ENCODE results near the gene TRPV2. TPM values are rescaled to one million over a fixed set of nuclear protein-coding genes. Genes with fewer than 3 reads are reported as not detected.

TRPV2 gene
- total and polyA plus RNA-seq, 2 experiments from 2014 or later, result 1.7 to 3.2 TPM

DNA sequence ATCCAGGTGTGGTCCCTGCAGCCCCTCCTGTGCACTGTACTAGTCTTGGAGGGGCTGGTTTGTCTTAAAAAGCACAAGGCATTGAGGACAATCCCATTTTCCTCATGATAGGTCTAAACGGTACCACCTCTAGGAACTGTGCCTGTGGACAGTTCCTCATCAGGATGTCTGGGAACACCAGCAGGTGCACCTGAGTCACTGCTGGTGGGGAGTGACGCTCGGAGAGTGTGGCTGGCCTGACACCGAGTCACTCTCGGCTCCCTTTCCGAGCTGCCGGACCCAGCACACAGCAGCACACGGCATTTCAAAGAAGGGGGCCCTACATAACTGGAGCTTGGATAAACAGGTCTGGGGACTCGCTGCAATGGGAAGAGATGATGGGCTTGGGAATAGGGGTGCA is 51.0 kb downstream of the TRPV2 start:
- peaks cover 6% of the 10 kb centered on the region for H3K27me3 Mint-ChIP-seq (ENCODE audit: insufficient read depth, low read depth, poor library complexity)
- H3K79me2 ChIP-seq (replicated peaks; ENCODE audit: insufficient read depth), result peaks cover 6% of the 10 kb centered on the region; the same call in 1 of the 2 replicates
- no peaks in the 10 kb centered on the region for H3K36me3 ChIP-seq (ENCODE audit: insufficient read depth)
- no peak overlapping the region for H3K4me3 ChIP-seq
- H3K27me3 ChIP-seq (ENCODE audit: insufficient read depth), result no peaks in the 10 kb centered on the region
- H3F3A ChIP-seq (replicated peaks; ENCODE audit: low read depth), result no peaks in the 10 kb centered on the region
- H3K4me1 Mint-ChIP-seq, result peaks cover 38% of the 10 kb centered on the region
- H2AFZ ChIP-seq, result no peak overlapping the region
- ATAC-seq (no peak), DNase-seq (ENCODE audit: low spot score) (no peak)
- no peak overlapping the region for H3K27ac ChIP-seq (ENCODE audit: low read depth)
- no peaks in the 10 kb centered on the region; the same call in 2 of the 3 replicates for H3K9me3 Mint-ChIP-seq
- H3K36me3 Mint-ChIP-seq (ENCODE audit: low read depth), result peaks cover 7% of the 10 kb centered on the region; the same call in 2 of the 3 replicates
- no peak for TF ChIP-seq JUNB (IDR thresholded peaks at IDR 0.05; ENCODE audit: unreplicated experiment)
- TF ChIP-seq STAT1 (IDR thresholded peaks at IDR 0.05; ENCODE audit: unreplicated experiment), result no peak
- TF ChIP-seq, protein P1, sequence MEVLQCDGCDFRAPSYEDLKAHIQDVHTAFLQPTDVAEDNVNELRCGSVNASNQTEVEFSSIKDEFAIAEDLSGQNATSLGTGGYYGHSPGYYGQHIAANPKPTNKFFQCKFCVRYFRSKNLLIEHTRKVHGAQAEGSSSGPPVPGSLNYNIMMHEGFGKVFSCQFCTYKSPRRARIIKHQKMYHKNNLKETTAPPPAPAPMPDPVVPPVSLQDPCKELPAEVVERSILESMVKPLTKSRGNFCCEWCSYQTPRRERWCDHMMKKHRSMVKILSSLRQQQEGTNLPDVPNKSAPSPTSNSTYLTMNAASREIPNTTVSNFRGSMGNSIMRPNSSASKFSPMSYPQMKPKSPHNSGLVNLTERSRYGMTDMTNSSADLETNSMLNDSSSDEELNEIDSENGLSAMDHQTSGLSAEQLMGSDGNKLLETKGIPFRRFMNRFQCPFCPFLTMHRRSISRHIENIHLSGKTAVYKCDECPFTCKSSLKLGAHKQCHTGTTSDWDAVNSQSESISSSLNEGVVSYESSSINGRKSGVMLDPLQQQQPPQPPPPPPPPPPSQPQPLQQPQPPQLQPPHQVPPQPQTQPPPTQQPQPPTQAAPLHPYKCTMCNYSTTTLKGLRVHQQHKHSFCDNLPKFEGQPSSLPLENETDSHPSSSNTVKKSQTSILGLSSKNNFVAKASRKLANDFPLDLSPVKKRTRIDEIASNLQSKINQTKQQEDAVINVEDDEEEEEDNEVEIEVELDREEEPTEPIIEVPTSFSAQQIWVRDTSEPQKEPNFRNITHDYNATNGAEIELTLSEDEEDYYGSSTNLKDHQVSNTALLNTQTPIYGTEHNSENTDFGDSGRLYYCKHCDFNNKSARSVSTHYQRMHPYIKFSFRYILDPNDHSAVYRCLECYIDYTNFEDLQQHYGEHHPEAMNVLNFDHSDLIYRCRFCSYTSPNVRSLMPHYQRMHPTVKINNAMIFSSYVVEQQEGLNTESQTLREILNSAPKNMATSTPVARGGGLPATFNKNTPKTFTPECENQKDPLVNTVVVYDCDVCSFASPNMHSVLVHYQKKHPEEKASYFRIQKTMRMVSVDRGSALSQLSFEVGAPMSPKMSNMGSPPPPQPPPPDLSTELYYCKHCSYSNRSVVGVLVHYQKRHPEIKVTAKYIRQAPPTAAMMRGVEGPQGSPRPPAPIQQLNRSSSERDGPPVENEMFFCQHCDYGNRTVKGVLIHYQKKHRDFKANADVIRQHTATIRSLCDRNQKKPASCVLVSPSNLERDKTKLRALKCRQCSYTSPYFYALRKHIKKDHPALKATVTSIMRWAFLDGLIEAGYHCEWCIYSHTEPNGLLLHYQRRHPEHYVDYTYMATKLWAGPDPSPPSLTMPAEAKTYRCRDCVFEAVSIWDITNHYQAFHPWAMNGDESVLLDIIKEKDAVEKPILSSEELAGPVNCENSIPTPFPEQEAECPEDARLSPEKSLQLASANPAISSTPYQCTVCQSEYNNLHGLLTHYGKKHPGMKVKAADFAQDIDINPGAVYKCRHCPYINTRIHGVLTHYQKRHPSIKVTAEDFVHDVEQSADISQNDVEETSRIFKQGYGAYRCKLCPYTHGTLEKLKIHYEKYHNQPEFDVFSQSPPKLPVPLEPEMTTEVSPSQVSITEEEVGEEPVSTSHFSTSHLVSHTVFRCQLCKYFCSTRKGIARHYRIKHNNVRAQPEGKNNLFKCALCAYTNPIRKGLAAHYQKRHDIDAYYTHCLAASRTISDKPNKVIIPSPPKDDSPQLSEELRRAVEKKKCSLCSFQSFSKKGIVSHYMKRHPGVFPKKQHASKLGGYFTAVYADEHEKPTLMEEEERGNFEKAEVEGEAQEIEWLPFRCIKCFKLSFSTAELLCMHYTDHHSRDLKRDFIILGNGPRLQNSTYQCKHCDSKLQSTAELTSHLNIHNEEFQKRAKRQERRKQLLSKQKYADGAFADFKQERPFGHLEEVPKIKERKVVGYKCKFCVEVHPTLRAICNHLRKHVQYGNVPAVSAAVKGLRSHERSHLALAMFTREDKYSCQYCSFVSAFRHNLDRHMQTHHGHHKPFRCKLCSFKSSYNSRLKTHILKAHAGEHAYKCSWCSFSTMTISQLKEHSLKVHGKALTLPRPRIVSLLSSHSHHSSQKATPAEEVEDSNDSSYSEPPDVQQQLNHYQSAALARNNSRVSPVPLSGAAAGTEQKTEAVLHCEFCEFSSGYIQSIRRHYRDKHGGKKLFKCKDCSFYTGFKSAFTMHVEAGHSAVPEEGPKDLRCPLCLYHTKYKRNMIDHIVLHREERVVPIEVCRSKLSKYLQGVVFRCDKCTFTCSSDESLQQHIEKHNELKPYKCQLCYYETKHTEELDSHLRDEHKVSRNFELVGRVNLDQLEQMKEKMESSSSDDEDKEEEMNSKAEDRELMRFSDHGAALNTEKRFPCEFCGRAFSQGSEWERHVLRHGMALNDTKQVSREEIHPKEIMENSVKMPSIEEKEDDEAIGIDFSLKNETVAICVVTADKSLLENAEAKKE (CRISPR knock-in tag; IDR thresholded peaks at IDR 0.05), result no peak
- no peak for TF ChIP-seq POLR2AphosphoS5 (IDR thresholded peaks at IDR 0.05; ENCODE audit: low read depth)
- no peak for TF ChIP-seq EZH2 (IDR thresholded peaks at IDR 0.05; ENCODE audit: low read depth, unreplicated experiment)
- no peak for TF ChIP-seq CREB1 (CRISPR knock-in tag; IDR thresholded peaks at IDR 0.05; ENCODE audit: low read depth)
- TF ChIP-seq EZH2phosphoT487 (IDR thresholded peaks at IDR 0.05; ENCODE audit: unreplicated experiment), result no peak
- TF ChIP-seq ZNF331 (CRISPR knock-in tag; IDR thresholded peaks at IDR 0.05; ENCODE audit: low read depth), result no peak
- no peak for TF ChIP-seq ZNF114 (CRISPR knock-in tag; IDR thresholded peaks at IDR 0.05)
- TF ChIP-seq, protein P2, sequence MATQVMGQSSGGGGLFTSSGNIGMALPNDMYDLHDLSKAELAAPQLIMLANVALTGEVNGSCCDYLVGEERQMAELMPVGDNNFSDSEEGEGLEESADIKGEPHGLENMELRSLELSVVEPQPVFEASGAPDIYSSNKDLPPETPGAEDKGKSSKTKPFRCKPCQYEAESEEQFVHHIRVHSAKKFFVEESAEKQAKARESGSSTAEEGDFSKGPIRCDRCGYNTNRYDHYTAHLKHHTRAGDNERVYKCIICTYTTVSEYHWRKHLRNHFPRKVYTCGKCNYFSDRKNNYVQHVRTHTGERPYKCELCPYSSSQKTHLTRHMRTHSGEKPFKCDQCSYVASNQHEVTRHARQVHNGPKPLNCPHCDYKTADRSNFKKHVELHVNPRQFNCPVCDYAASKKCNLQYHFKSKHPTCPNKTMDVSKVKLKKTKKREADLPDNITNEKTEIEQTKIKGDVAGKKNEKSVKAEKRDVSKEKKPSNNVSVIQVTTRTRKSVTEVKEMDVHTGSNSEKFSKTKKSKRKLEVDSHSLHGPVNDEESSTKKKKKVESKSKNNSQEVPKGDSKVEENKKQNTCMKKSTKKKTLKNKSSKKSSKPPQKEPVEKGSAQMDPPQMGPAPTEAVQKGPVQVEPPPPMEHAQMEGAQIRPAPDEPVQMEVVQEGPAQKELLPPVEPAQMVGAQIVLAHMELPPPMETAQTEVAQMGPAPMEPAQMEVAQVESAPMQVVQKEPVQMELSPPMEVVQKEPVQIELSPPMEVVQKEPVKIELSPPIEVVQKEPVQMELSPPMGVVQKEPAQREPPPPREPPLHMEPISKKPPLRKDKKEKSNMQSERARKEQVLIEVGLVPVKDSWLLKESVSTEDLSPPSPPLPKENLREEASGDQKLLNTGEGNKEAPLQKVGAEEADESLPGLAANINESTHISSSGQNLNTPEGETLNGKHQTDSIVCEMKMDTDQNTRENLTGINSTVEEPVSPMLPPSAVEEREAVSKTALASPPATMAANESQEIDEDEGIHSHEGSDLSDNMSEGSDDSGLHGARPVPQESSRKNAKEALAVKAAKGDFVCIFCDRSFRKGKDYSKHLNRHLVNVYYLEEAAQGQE (IDR thresholded peaks at IDR 0.05; ENCODE audit: unreplicated experiment), result no peak
- TF ChIP-seq NANOG (IDR thresholded peaks at IDR 0.05; ENCODE audit: borderline replicate concordance), result no peak
- TF ChIP-seq, protein P3, sequence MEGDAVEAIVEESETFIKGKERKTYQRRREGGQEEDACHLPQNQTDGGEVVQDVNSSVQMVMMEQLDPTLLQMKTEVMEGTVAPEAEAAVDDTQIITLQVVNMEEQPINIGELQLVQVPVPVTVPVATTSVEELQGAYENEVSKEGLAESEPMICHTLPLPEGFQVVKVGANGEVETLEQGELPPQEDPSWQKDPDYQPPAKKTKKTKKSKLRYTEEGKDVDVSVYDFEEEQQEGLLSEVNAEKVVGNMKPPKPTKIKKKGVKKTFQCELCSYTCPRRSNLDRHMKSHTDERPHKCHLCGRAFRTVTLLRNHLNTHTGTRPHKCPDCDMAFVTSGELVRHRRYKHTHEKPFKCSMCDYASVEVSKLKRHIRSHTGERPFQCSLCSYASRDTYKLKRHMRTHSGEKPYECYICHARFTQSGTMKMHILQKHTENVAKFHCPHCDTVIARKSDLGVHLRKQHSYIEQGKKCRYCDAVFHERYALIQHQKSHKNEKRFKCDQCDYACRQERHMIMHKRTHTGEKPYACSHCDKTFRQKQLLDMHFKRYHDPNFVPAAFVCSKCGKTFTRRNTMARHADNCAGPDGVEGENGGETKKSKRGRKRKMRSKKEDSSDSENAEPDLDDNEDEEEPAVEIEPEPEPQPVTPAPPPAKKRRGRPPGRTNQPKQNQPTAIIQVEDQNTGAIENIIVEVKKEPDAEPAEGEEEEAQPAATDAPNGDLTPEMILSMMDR (conservative IDR thresholded peaks at IDR 0.05; ENCODE audit: low read depth in 2 of 2), result no peak
- TF ChIP-seq, protein P4, sequence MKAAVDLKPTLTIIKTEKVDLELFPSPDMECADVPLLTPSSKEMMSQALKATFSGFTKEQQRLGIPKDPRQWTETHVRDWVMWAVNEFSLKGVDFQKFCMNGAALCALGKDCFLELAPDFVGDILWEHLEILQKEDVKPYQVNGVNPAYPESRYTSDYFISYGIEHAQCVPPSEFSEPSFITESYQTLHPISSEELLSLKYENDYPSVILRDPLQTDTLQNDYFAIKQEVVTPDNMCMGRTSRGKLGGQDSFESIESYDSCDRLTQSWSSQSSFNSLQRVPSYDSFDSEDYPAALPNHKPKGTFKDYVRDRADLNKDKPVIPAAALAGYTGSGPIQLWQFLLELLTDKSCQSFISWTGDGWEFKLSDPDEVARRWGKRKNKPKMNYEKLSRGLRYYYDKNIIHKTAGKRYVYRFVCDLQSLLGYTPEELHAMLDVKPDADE (IDR thresholded peaks at IDR 0.05), result no peak
- H3K4me2 ChIP-seq, result no peak overlapping the region
- no peaks in the 10 kb centered on the region for H3K9me2 ChIP-seq (ENCODE audit: insufficient read depth)
- H3K4me3 Mint-ChIP-seq, result no peak overlapping the region
- no peak overlapping the region for H3K27ac Mint-ChIP-seq
- peaks cover 8% of the 10 kb centered on the region for H4K20me1 ChIP-seq (replicated peaks; ENCODE audit: insufficient read depth)
- H3K4me1 ChIP-seq (ENCODE audit: insufficient read depth), result peaks cover 15% of the 10 kb centered on the region; the same call in 1 of the 2 replicates

Measured in GM23338 (cell line).